ENCODE results near the gene PAXX.

DNA sequence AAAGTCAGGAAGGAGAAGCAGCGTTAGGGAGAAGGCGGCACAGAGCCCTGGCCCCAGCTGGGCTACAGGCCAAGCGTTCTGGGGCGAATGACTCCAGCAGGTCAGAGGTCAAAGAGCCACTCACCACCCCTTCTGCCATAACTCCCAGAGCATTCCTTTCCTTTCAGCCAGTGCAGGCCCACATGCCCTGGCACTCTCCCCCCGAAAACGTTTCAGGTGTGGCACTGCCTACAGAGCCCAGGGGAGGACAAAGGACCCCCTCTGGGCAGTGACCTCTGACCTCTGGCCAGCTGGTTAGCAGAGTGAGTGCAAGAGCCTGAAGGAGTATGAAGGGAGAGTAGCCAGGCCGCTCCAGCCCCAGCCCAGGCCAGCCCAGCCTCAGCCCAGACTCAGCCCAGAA is 30.9 kb downstream of the PAXX start:
- TF ChIP-seq POLR2A (IDR thresholded peaks at IDR 0.05; ENCODE audit: low read depth, low read length) (no peak), POLR2AphosphoS5 (IDR thresholded peaks at IDR 0.05; ENCODE audit: low read depth, low read length) (no peak), TAF1 (IDR thresholded peaks at IDR 0.05; ENCODE audit: low read depth, low read length) (no peak)

All from GM12891 (cell line).